Measurements from ENCODE around the gene NTSR1.

The NTSR1 gene

GRCh38 chr20:62772990-62773844, 64.6 kb downstream of the NTSR1 start:
- Histone ChIP-seq H3K27ac (ENCODE audit: poor library complexity, severe bottlenecking) (peak overlapping the region; percentile 40), H3K36me3 (ENCODE audit: low read depth) (no peaks in the 10 kb centered on the region), H3K27me3 (ENCODE audit: insufficient read depth, poor library complexity, severe bottlenecking) (no peaks in the 10 kb centered on the region), H3K4me1 (ENCODE audit: insufficient read depth, poor library complexity, severe bottlenecking) (peaks cover 34% of the 10 kb centered on the region), H3K9me3 (ENCODE audit: severe bottlenecking) (no peaks in the 10 kb centered on the region), H3K4me3 (ENCODE audit: severe bottlenecking) (no peak overlapping the region)
- DNase-seq (ENCODE audit: low spot score) (no peak), ATAC-seq (ENCODE audit: low read depth) (peak; percentile 50)
- no peak for TF ChIP-seq CTCF (IDR thresholded peaks at IDR 0.05; ENCODE audit: poor library complexity, severe bottlenecking)

DNA sequence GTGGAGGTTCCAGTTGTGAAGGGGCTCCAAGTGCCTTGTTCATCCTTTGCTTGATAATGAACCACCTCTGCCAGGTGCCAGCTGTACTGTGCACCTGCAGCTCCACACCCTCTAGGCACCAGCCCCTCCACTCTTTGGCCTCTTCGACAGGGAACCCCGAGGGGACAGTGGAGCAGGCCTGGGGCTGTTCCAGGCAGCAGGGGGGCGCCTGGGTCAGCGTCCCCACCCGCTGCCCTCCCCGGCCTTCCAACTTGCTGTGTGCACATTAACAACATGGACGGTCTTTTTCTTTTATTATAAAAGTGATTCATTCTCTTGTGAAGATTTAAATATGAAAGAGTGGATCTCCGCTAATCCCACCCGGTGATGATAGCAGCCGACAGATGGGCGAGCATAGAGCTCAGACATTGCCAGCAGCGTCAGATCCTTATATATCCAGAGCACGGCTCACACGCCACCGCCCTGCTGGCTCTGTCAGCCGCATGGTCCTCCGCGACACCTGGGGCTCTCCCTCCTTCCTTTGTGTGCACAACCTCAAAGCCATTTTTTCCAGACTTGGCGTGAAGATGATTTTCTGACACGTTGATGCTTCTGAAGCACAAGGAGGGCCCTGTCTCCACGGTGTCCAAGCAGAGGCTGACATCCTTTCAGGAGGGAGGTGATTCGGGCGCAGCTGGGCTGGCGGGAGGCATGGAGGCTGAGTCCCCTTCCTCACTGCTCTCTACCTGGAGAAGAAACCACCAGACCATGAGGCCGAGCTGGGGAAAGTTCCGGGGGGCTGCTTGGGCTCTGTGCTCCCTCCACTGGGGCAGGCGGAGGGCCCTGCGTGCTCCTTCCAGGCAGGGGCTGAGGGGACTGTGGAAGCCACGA, 65.4 kb downstream of the NTSR1 start:
- H3K4me3 ChIP-seq (ENCODE audit: severe bottlenecking) = no peak overlapping the region
- no peaks in the 10 kb centered on the region for H3K36me3 ChIP-seq (ENCODE audit: low read depth)
- no peaks in the 10 kb centered on the region for H3K9me3 ChIP-seq (ENCODE audit: severe bottlenecking)
- peaks cover 26% of the 10 kb centered on the region for H3K4me1 ChIP-seq (ENCODE audit: insufficient read depth, poor library complexity, severe bottlenecking)
- DNase-seq (ENCODE audit: low spot score) (no peak), ATAC-seq (ENCODE audit: low read depth) (no peak)
- TF ChIP-seq CTCF (IDR thresholded peaks at IDR 0.05; ENCODE audit: poor library complexity, severe bottlenecking) = no peak
- peak overlapping the region; percentile 40 for H3K27ac ChIP-seq (ENCODE audit: poor library complexity, severe bottlenecking)
- H3K27me3 ChIP-seq (ENCODE audit: insufficient read depth, poor library complexity, severe bottlenecking) = no peaks in the 10 kb centered on the region

- DNase-seq (ENCODE audit: low spot score) (no peak), ATAC-seq (ENCODE audit: low read depth) (no peak)
- no peaks in the 10 kb centered on the region for H3K9me3 ChIP-seq (ENCODE audit: severe bottlenecking)
- no peaks in the 10 kb centered on the region for H3K27me3 ChIP-seq (ENCODE audit: insufficient read depth, poor library complexity, severe bottlenecking)
- H3K4me1 ChIP-seq (ENCODE audit: insufficient read depth, poor library complexity, severe bottlenecking) = peaks cover 26% of the 10 kb centered on the region
- no peaks in the 10 kb centered on the region for H3K36me3 ChIP-seq (ENCODE audit: low read depth)
- H3K27ac ChIP-seq (ENCODE audit: poor library complexity, severe bottlenecking) = no peak overlapping the region
- no peak for TF ChIP-seq CTCF (IDR thresholded peaks at IDR 0.05; ENCODE audit: poor library complexity, severe bottlenecking)
- no peak overlapping the region for H3K4me3 ChIP-seq (ENCODE audit: severe bottlenecking)
Observed at GRCh38 chr20:62774762-62775161, 66.1 kb downstream of the NTSR1 start.

GRCh38 chr20:62775206-62775605, 66.6 kb downstream of the NTSR1 start:
- no peaks in the 10 kb centered on the region for H3K27me3 ChIP-seq (ENCODE audit: insufficient read depth, poor library complexity, severe bottlenecking)
- H3K27ac ChIP-seq (ENCODE audit: poor library complexity, severe bottlenecking) = peak overlapping the region; percentile 69
- H3K4me1 ChIP-seq (ENCODE audit: insufficient read depth, poor library complexity, severe bottlenecking) = peaks cover 26% of the 10 kb centered on the region
- DNase-seq (ENCODE audit: low spot score) (no peak), ATAC-seq (ENCODE audit: low read depth) (no peak)
- H3K9me3 ChIP-seq (ENCODE audit: severe bottlenecking) = no peaks in the 10 kb centered on the region
- TF ChIP-seq CTCF (IDR thresholded peaks at IDR 0.05; ENCODE audit: poor library complexity, severe bottlenecking) = no peak
- H3K36me3 ChIP-seq (ENCODE audit: low read depth) = no peaks in the 10 kb centered on the region
- H3K4me3 ChIP-seq (ENCODE audit: severe bottlenecking) = no peak overlapping the region

Measured in RWPE2 (cell line).